Endodermal cell (in vitro differentiated cells): ENCODE data around the gene ITK. TPM values are rescaled to one million over a fixed set of nuclear protein-coding genes. Genes with fewer than 3 reads are reported as not detected.

Experiments
- DNase-seq: peaks from one replicate; pipeline ENCODE4 v3.0.0-alpha.2; 2017
- H3K27ac ChIP-seq: 2 replicates; pipeline ENCODE4 v1.5.1; 2013; ENCODE audit warnings: mild to moderate bottlenecking, low read depth, low read length, moderate library complexity
- H3K27me3 ChIP-seq: 2 replicates; pipeline ENCODE4 v1.6.1; 2013; ENCODE audit warnings: mild to moderate bottlenecking, low read length, moderate library complexity; ENCODE audit not compliant: insufficient read depth, control insufficient read depth, poor library complexity, severe bottlenecking
- H3K36me3 ChIP-seq: 2 replicates; pipeline ENCODE4 v1.7.0; 2013; ENCODE audit warnings: mild to moderate bottlenecking, low read length, moderate library complexity; ENCODE audit not compliant: control insufficient read depth, insufficient read depth
- H3K4me1 ChIP-seq: one replicate; pipeline ENCODE4 v1.7.0; 2013; ENCODE audit warnings: low read length; ENCODE audit not compliant: control insufficient read depth, insufficient read depth
- H3K4me3 ChIP-seq: 2 replicates; pipeline ENCODE4 v1.5.1; 2013; ENCODE audit warnings: mild to moderate bottlenecking, low read length, moderate library complexity
- H3K9ac ChIP-seq: 2 replicates; pipeline ENCODE4 v1.6.1; 2013; ENCODE audit warnings: mild to moderate bottlenecking, low read length, moderate library complexity; ENCODE audit not compliant: poor library complexity, severe bottlenecking; ENCODE audit errors: extremely low read depth
- H3K9me3 ChIP-seq: 2 replicates; pipeline ENCODE4 v1.6.1; 2013; ENCODE audit warnings: mild to moderate bottlenecking, low read length, moderate library complexity; ENCODE audit not compliant: control insufficient read depth
- H3K27ac Mint-ChIP-seq: 2 replicates; pipeline ENCODE4 v1.8.0; 2020; ENCODE audit warnings: mixed read lengths
- H3K27me3 Mint-ChIP-seq: 2 replicates; pipeline ENCODE4 v1.8.0; 2021; ENCODE audit warnings: mild to moderate bottlenecking, mixed read lengths; ENCODE audit not compliant: insufficient read depth
- H3K36me3 Mint-ChIP-seq: 2 replicates; pipeline ENCODE4 v1.8.0; 2020; ENCODE audit warnings: low read depth, mixed read lengths
- H3K4me1 Mint-ChIP-seq: 2 replicates; pipeline ENCODE4 v1.8.0; 2020; ENCODE audit warnings: mixed read lengths
- H3K4me3 Mint-ChIP-seq: 2 replicates; pipeline ENCODE4 v1.8.0; 2020; ENCODE audit warnings: mild to moderate bottlenecking, moderate library complexity, mixed read lengths
- H3K9me3 Mint-ChIP-seq: 2 replicates; pipeline ENCODE4 v1.8.0; 2020; ENCODE audit warnings: mild to moderate bottlenecking, mixed read lengths
- CTCF ChIP-seq: fragments of 200-600 bp; sonication (generic); conservative IDR thresholded peaks from 2 replicates; pipeline ENCODE4 v1.5.0; 2021; ENCODE audit warnings: antibody characterized with exemption, mild to moderate bottlenecking
- WGBS, 2 experiments: methylation state at CpG; one replicate each; pipeline versions ENCODE4 v1.1.5 to v1.1.7; 2013; ENCODE audit warnings: missing lambda C conversion rate in 2 of 2, mixed read lengths in 1 of 2; ENCODE audit not compliant: insufficient coverage in 1 of 2, insufficient read length in 1 of 2; 5-methylcytosine and 5-hydroxymethylcytosine counted together
- total RNA-seq, 2 donors: library from RNA; stranded (reverse); fragmentation: NEBNext Ultra II Directional in 1 of 2; extraction: Animal tissue kit (Norgen Biotek cat#: 25700) in 1 of 2; gene quantifications; 2 replicates in 1 of 2; 3 replicates in 1 of 2; pipeline ENCODE4 v1.2.1, GENCODE V29; 2021

The ITK gene
- total RNA-seq, 2 donors from 2014 or later = 0.31 to 0.38 TPM

- 78 to 95% methylated on average over 4 to 7 of the region's 7 CpGs for WGBS, 2 experiments
- Histone ChIP-seq H3K9me3 (no peaks in the 10 kb centered on the region), H3K9ac (no peak overlapping the region), H3K27ac (no peak overlapping the region), H3K4me1 (no peaks in the 10 kb centered on the region), H3K36me3 (no peaks in the 10 kb centered on the region), H3K4me3 (no peak overlapping the region), H3K27me3 (peaks cover 10% of the 10 kb centered on the region)
- Mint-ChIP-seq H3K27ac (no peak overlapping the region), H3K4me1 (no peaks in the 10 kb centered on the region), H3K9me3 (peaks cover under 1% of the 10 kb centered on the region), H3K27me3 (peaks cover 34% of the 10 kb centered on the region), H3K36me3 (no peaks in the 10 kb centered on the region), H3K4me3 (no peak overlapping the region)
- TF ChIP-seq CTCF = no peak
- DNase-seq = no peak
Observed at GRCh38 chr5:157189223-157189622, 8.6 kb downstream of the ITK start.

GRCh38 chr5:157193699-157194424, 13.2 kb downstream of the ITK start:
- Histone ChIP-seq H3K9me3 (no peaks in the 10 kb centered on the region), H3K4me3 (no peak overlapping the region), H3K27ac (no peak overlapping the region), H3K36me3 (no peaks in the 10 kb centered on the region), H3K4me1 (no peaks in the 10 kb centered on the region), H3K27me3 (no peaks in the 10 kb centered on the region), H3K9ac (no peak overlapping the region)
- H3K36me3 Mint-ChIP-seq = no peaks in the 10 kb centered on the region
- H3K4me1 Mint-ChIP-seq = no peaks in the 10 kb centered on the region
- H3K4me3 Mint-ChIP-seq = no peak overlapping the region
- DNase-seq = no peak
- 91 to 100% methylated on average over 6 to 10 of the region's 10 CpGs for WGBS, 2 experiments
- TF ChIP-seq CTCF = no peak
- peaks cover 7% of the 10 kb centered on the region for H3K27me3 Mint-ChIP-seq
- no peak overlapping the region for H3K27ac Mint-ChIP-seq
- H3K9me3 Mint-ChIP-seq = no peaks in the 10 kb centered on the region

- H3K4me1 Mint-ChIP-seq = no peaks in the 10 kb centered on the region
- TF ChIP-seq CTCF = no peak
- Histone ChIP-seq H3K9ac (no peak overlapping the region), H3K27me3 (no peaks in the 10 kb centered on the region), H3K4me3 (no peak overlapping the region), H3K4me1 (no peaks in the 10 kb centered on the region), H3K9me3 (no peaks in the 10 kb centered on the region), H3K27ac (no peak overlapping the region), H3K36me3 (no peaks in the 10 kb centered on the region)
- H3K9me3 Mint-ChIP-seq = no peaks in the 10 kb centered on the region
- no peak overlapping the region for H3K27ac Mint-ChIP-seq
- no peak for DNase-seq
- no peak overlapping the region for H3K4me3 Mint-ChIP-seq
- no peaks in the 10 kb centered on the region for H3K36me3 Mint-ChIP-seq
- H3K27me3 Mint-ChIP-seq = peaks cover 2% of the 10 kb centered on the region
Observed at GRCh38 chr5:157196045-157196444, 15.4 kb downstream of the ITK start.
